Thyroid gland (tissue), 4 donors: ENCODE measurements around the gene AK1. TPM values are rescaled to one million over a fixed set of nuclear protein-coding genes. Genes with fewer than 3 reads are reported as not detected.

Source experiments
- DNase-seq, 2 donors: peaks; one replicate each; pipeline ENCODE4 v3.0.0-alpha.2; 2019
- H3K27ac ChIP-seq, 3 donors: fragments of 200-600 bp; sonication (generic); 1 replicate in 2 of 3; 2 replicates in 1 of 3; pipeline ENCODE4 v1.5.1; 2016 to 2019; ENCODE audit warnings: mild to moderate bottlenecking in 1 of 3, moderate library complexity in 1 of 3
- H3K27me3 ChIP-seq: fragments of 200-600 bp; sonication (generic); one replicate; pipeline ENCODE4 v1.5.1; 2019
- H3K36me3 ChIP-seq, 2 donors: fragments of 200-600 bp; sonication (generic); one replicate each; pipeline ENCODE4 v1.5.1; 2016 to 2019
- H3K4me1 ChIP-seq, 2 donors: fragments of 200-600 bp; sonication (generic); one replicate each; pipeline ENCODE4 v1.5.1; 2017 to 2019
- H3K4me3 ChIP-seq, 3 donors: fragments of 200-600 bp; sonication (generic); replicated peaks in 1 of 3; 1 replicate in 2 of 3; 2 replicates in 1 of 3; pipeline ENCODE4 v1.5.1; 2016; ENCODE audit warnings: mild to moderate bottlenecking in 1 of 3
- H3K9me3 ChIP-seq: fragments of 200-600 bp; sonication (generic); one replicate; pipeline ENCODE4 v1.5.1; 2017
- CTCF ChIP-seq, 6 experiments: fragments of 200-600 bp in 3 of 6; fragments of 450-650 bp in 3 of 6; sonication (generic) in 3 of 6; IDR thresholded peaks; one replicate each; pipeline ENCODE4 v1.5.1; 2016 to 2019; ENCODE audit warnings: antibody characterized with exemption in 6 of 6, mild to moderate bottlenecking in 2 of 6, inconsistent platforms in 1 of 6, moderate library complexity in 1 of 6
- POLR2A ChIP-seq, 2 donors: fragments of 450-650 bp; IDR thresholded peaks; one replicate each; pipeline ENCODE4 v1.6.1; 2017; ENCODE audit warnings: antibody characterized with exemption in 2 of 2, mild to moderate bottlenecking in 2 of 2, moderate library complexity in 1 of 2
- whole genome bisulfite sequencing, 2 donors: methylation state at CpG; one replicate each; pipeline ENCODE4 v1.1.5; 2017; 5-methylcytosine and 5-hydroxymethylcytosine counted together
- intact Hi-C: fragments of 100-400 bp; cut with DNase I; formaldehyde crosslinking; loops from one replicate; pipeline ENCODE4 v1.15.1; 2023
- total RNA-seq, 4 donors: library from RNA; depleted of rRNA; stranded (reverse); fragments of >200 nt; gene quantifications; one replicate each; pipeline ENCODE4 v1.2.3, GENCODE V29; 2016

AK1 gene
- total RNA-seq, 4 donors from 2014 or later, result 56.3 to 98.9 (median 86.3) TPM

- peak overlapping the region; percentile 70 to 83 (median 80) for H3K27ac ChIP-seq
- intact Hi-C loops, result no loop called here
- H3K9me3 ChIP-seq, result no peaks in the 10 kb centered on the region
- no peaks in the 10 kb centered on the region for H3K27me3 ChIP-seq
- peaks cover 37 to 46% of the 10 kb centered on the region in 2 donors for H3K4me1 ChIP-seq
- no peak overlapping the region for H3K4me3 ChIP-seq
- peaks cover 0 to 3% of the 10 kb centered on the region in 2 donors for H3K36me3 ChIP-seq
- no peak for TF ChIP-seq POLR2A (IDR thresholded peaks at IDR 0.05)
- WGBS, 2 donors, result 56 to 69% methylated on average over 2 to 5 of the region's 5 CpGs
- DNase-seq, result no peak
Observed at GRCh38 chr9:127905004-127905728, 27.7 kb upstream of the AK1 start.

- Histone ChIP-seq H3K9me3 (no peaks in the 10 kb centered on the region), H3K4me3 (no peak overlapping the region), H3K27me3 (no peaks in the 10 kb centered on the region), H3K4me1 (peaks cover 42 to 49% of the 10 kb centered on the region in 2 donors), H3K36me3 (peaks cover 0 to under 1% of the 10 kb centered on the region in 2 donors), H3K27ac (peak overlapping the region; percentile 70 to 83 (median 80))
- intact Hi-C loops, result no loop called here
- peak; percentile 89 to 94 for DNase-seq
- no peak for TF ChIP-seq CTCF (IDR thresholded peaks at IDR 0.05)
- TF ChIP-seq POLR2A (IDR thresholded peaks at IDR 0.05), result peak in 1 of 2 donors; percentile 17
- 15 to 18% methylated on average over 9 to 12 of the region's 12 CpGs for whole genome bisulfite sequencing, 2 donors
Observed at GRCh38 chr9:127904561-127905003, 27.1 kb upstream of the AK1 start.

GRCh38 chr9:127903557-127904475, 26.3 kb upstream of the AK1 start:
- DNase-seq, result peak; percentile 88 to 89
- H3K4me1 ChIP-seq, result peaks cover 42 to 49% of the 10 kb centered on the region in 2 donors
- H3K27me3 ChIP-seq, result no peaks in the 10 kb centered on the region
- 38 to 39% methylated on average over 13 to 16 of the region's 17 CpGs for WGBS, 2 donors
- intact Hi-C loops, result no loop called here
- H3K9me3 ChIP-seq, result no peaks in the 10 kb centered on the region
- H3K4me3 ChIP-seq, result no peak overlapping the region
- H3K36me3 ChIP-seq, result no peaks in the 10 kb centered on the region
- TF ChIP-seq CTCF (IDR thresholded peaks at IDR 0.05) (no peak), POLR2A (IDR thresholded peaks at IDR 0.05) (peak in 1 of 2 donors; percentile 9)
- peak overlapping the region; percentile 70 to 83 (median 80) for H3K27ac ChIP-seq

- Histone ChIP-seq H3K4me1 (peaks cover 30 to 34% of the 10 kb centered on the region in 2 donors), H3K4me3 (peak within 1 kb of the TSS; percentile 84 to 94 (median 87)), H3K36me3 (peaks cover 10 to 17% of the 10 kb centered on the region in 2 donors), H3K27me3 (no peaks in the 10 kb centered on the region), H3K9me3 (no peaks in the 10 kb centered on the region), H3K27ac (peak within 1 kb of the TSS; percentile 88 to 92 (median 91))
- peak; percentile 67 to 72 for DNase-seq
- TF ChIP-seq CTCF (IDR thresholded peaks at IDR 0.05) (no peak), POLR2A (IDR thresholded peaks at IDR 0.05) (peak in 1 of 2 donors; percentile 59)
- intact Hi-C loops, result no loop called here
- 2 to 3% methylated on average over 9 to 12 of the region's 89 CpGs for WGBS, 2 donors
Observed at GRCh38 chr9:127899128-127899943, 21.9 kb upstream of the AK1 start, which contains the start of gene ST6GALNAC6. ST6GALNAC6 (minus strand) TSS chr9:127899603; CDS start chr9:127897981, 1,622 bp downstream.
